H1 (cell line): ENCODE results near the gene STX5. TPM values are rescaled to one million over a fixed set of nuclear protein-coding genes. Genes with fewer than 3 reads are reported as not detected.

Source experiments
- BACH1 ChIP-seq: IDR thresholded peaks from 2 replicates; pipeline ENCODE4 v1.6.1; 2012; ENCODE audit warnings: low read length, improper control_type of control experiment
- POLR2A ChIP-seq, 2 experiments: IDR thresholded peaks; 1 replicate in 1 of 2; 2 replicates in 1 of 2; pipeline ENCODE4 v1.6.1; 2011; ENCODE audit warnings: low read depth in 2 of 2, low read length in 2 of 2, mild to moderate bottlenecking in 2 of 2; ENCODE audit errors: control extremely low read depth in 1 of 2
- polyA plus RNA-seq, 7 experiments: library from polyadenylated mRNA; depleted of rRNA in 3 of 7; stranded (reverse) in 5 of 7; unstranded in 2 of 7; fragments of >200 nt in 5 of 7; fragments of 200-250 nt in 2 of 7; gene quantifications; 1 replicate in 5 of 7; 2 replicates in 1 of 7; 4 replicates in 1 of 7; pipeline versions ENCODE4 v1.2.1 to v1.2.3, GENCODE V29; 2011 to 2013; ENCODE audit warnings: missing spikeins in 2 of 7, mixed read lengths in 2 of 7
- total RNA-seq: library from RNA; stranded (reverse); fragmentation: NEBNext Ultra II Directional; extraction: Animal tissue kit (Norgen Biotek cat#: 25700); gene quantifications from 2 replicates; pipeline ENCODE4 v1.2.1, GENCODE V29; 2021

Gene STX5
- total and polyA plus RNA-seq, 2 of the 8 experiments (the other 6 are each of a cell fraction or from before 2014, with no cell fraction given) = 24.2 to 28.5 TPM

DNA sequence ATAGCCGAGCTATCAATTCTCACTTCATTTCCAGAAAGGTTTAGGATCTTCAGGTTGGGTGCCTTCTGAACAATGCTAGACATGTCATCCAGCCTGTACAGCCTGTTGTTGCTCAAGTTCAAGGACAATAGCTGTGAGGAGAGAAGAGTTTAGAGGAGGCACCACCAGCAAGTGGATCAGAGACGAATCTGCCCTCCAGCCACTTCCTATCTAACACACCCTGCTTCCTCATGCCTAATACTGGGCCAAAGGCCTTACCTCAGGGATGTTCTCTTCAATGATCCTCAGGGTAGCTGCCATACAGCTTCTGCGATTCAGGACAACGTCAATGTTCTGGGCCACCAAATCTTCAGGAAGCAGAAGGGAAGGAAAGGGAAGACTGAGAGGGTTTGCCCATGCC is 30.8 kb downstream of the STX5 start (continued):
- no peak for TF ChIP-seq BACH1
- no peak for TF ChIP-seq POLR2A (IDR thresholded peaks at IDR 0.05; ENCODE audit: control extremely low read depth in 1 of 2, low read depth in 2 of 2, low read length in 2 of 2)
